IPS DF 6.9 (cell line): ENCODE data around the gene PYHIN1.
"Not testable (repeated sequence)": the region's sequence is repeated elsewhere in the genome, so short reads cannot be mapped to it uniquely, and the experiment has no call there.

ENCODE experiments used
- DNase-seq: peaks from one replicate; pipeline ENCODE4 v3.0.0-alpha.2; 2013; ENCODE audit warnings: low read depth, low spot score
- H3K27ac ChIP-seq: one replicate; pipeline ENCODE4 v1.5.1; 2013; ENCODE audit warnings: low read length, control low read depth
- H3K27me3 ChIP-seq: 2 replicates; pipeline ENCODE4 v1.6.1; 2013; ENCODE audit warnings: mild to moderate bottlenecking, low read length; ENCODE audit not compliant: control insufficient read depth, insufficient read depth
- H3K36me3 ChIP-seq: 2 replicates; pipeline ENCODE4 v1.6.1; 2013; ENCODE audit warnings: low read length; ENCODE audit not compliant: control insufficient read depth, insufficient read depth
- H3K4me1 ChIP-seq: 2 replicates; pipeline ENCODE4 v1.6.1; 2013; ENCODE audit warnings: low read length; ENCODE audit not compliant: control insufficient read depth, insufficient read depth
- H3K4me3 ChIP-seq: 2 replicates; pipeline ENCODE4 v1.5.1; 2013; ENCODE audit warnings: mild to moderate bottlenecking, low read length
- H3K9me3 ChIP-seq: 2 replicates; pipeline ENCODE4 v1.6.1; 2013; ENCODE audit warnings: low read length, inconsistent platforms; ENCODE audit not compliant: control insufficient read depth, insufficient read depth
- WGBS: extraction: QIAGEN DNeasy Blood & Tissue Kit; methylation state at CpG from one replicate; pipeline ENCODE4 v1.1.7; 2013; ENCODE audit warnings: mixed read lengths, missing lambda C conversion rate; ENCODE audit not compliant: insufficient read length, insufficient coverage; 5-methylcytosine and 5-hydroxymethylcytosine counted together

PYHIN1 gene

DNA sequence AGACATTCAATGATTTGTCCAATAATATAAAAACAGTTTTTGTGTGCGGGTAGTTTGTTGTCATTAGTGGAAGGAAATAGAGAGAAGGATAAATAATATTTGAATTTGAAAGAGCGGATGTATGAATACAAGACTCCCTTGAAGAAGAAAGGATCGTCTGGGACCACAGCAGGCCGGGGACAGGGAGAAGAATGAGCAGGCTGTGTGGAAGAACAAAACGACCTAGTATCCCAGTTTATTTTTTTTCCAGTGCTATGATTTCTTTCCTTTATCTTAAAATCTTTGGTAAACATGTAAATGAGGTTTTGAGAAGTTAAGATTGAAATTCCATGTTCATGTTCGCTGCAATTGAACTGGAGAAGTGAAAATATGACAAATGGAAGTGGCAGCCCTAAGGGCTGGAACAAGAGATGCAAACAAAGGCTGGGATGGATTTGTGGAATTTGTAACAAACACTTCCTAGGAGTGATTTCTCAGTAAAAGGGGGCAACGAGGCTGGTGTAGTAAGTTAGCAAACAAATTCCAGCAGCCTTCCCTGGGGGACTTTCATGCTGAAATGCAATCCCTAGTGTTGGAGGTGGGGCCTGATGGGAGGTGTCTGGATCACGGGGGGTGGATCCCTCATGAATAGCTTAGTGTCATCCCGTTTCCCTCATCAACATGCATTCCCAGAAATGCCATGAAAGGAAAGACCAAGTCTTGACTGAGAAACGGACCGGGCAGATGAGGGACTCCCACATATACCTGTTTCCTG is 68.1 kb downstream of the PYHIN1 start:
- Histone ChIP-seq H3K27ac (no peak overlapping the region), H3K36me3 (no peaks in the 10 kb centered on the region), H3K4me3 (peak overlapping the region; percentile 37; the same call in 1 of the 2 replicates), H3K9me3 (no peaks in the 10 kb centered on the region), H3K4me1 (no peaks in the 10 kb centered on the region), H3K27me3 (no peaks in the 10 kb centered on the region; the same call in 1 of the 2 replicates)
- 100% methylated on average over 2 of the region's 11 CpGs for WGBS
- peak; percentile 79 for DNase-seq

DNA sequence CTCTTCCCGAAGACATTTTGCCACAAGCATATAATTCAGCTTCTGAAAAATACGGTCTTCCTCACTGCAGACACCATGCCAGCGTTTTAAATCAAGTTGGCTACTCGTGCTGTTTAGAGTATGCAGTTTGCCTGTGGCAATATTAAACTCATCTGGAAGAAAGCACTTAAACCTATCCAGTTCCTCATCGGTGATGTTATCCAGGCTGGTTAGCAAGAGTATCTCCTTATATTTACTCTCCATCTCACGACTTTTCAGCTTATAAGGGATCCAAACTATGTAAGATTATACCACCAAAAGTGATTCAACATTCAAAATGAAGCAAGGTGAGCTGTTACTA is 68.7 kb downstream of the PYHIN1 start:
- WGBS, result no CpG with 5 or more reads among the region's 6 CpGs
- H3K27ac ChIP-seq, result no peak overlapping the region

DNA sequence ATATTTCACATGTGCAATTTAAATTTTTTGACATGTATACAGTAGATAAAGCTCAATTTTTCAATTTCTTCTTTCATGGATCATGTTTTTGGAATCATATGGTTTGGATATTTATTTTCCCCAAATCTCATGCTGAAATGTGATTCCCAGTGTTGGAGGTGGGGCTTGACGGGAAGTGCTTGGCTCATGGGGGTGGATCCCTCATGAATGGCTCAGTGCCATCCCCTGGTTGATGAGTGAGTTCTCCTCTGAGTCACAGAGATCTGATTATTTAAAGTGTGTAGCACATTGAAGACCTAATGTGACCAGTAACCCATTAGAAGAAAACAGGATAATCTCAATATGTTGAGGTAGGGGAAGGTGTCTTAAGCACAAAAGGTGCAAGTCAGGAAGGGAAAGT is 69.3 kb downstream of the PYHIN1 start:
- WGBS, result no CpG with 5 or more reads among the region's 1 CpG
- H3K36me3 ChIP-seq, result no peaks in the 10 kb centered on the region
- no peak for DNase-seq
- H3K9me3 ChIP-seq, result no peaks in the 10 kb centered on the region
- no peak overlapping the region for H3K4me3 ChIP-seq
- H3K27me3 ChIP-seq, result peaks cover 3% of the 10 kb centered on the region; the same call in 1 of the 2 replicates
- no peak overlapping the region for H3K27ac ChIP-seq
- no peaks in the 10 kb centered on the region for H3K4me1 ChIP-seq

More for the DNA sequence above, 68.7 kb downstream of the PYHIN1 start:
- no peak for DNase-seq
- Histone ChIP-seq H3K4me3 (peak overlapping the region; percentile 37; the same call in 1 of the 2 replicates), H3K27me3 (peaks cover 1% of the 10 kb centered on the region; the same call in 1 of the 2 replicates), H3K4me1 (no peaks in the 10 kb centered on the region), H3K36me3 (no peaks in the 10 kb centered on the region), H3K9me3 (no peaks in the 10 kb centered on the region)

DNA sequence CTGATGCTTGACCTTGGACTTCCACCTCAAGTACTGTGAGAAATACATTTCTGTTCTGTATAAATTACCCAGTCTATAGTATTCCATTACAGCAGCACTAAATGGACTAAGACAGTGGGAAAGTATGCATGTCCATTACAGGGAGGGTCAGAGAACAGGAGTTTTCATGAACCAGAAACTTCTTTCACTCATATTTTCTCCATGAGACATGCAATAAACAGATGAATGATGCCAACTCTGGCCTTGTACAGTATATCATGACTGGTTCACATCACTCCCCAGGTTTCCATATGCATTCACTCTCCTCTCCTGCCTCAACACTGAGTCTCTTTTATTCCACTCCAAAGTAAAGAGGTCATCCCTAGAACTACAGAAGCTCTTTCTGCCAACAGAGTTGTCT is 73.8 kb downstream of the PYHIN1 start:
- Histone ChIP-seq H3K27me3 (peaks cover 5% of the 10 kb centered on the region; the same call in 1 of the 2 replicates), H3K9me3 (no peaks in the 10 kb centered on the region), H3K4me3 (no peak overlapping the region), H3K36me3 (no peaks in the 10 kb centered on the region), H3K4me1 (0 out of 2 replicates have a peak, but pooled peaks cover 2% of the 10 kb centered on the region), H3K27ac (no peak overlapping the region)
- no peak for DNase-seq

DNA sequence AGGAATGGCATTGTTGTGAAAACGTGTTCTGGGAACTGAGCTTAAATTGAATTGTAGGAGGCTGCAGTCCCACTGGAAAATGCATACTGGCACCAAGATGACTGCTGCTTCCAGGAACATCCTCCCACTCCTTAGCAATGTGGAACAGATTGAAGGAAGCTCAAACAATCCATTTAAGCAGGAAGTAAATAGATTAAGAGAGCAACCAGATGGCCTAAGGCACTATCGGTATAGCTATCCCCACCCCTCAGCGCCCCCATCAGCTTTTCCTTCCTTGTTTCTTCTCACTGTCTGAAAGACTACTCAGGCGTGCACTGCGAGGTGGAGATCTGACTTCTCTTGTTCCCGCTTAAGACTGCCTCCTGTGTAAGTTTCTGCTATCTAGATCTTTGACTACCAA is 74.3 kb downstream of the PYHIN1 start:
- H3K27me3 ChIP-seq, result peaks cover 5% of the 10 kb centered on the region; the same call in 1 of the 2 replicates
- no CpG with 5 or more reads among the region's 6 CpGs for WGBS

DNA sequence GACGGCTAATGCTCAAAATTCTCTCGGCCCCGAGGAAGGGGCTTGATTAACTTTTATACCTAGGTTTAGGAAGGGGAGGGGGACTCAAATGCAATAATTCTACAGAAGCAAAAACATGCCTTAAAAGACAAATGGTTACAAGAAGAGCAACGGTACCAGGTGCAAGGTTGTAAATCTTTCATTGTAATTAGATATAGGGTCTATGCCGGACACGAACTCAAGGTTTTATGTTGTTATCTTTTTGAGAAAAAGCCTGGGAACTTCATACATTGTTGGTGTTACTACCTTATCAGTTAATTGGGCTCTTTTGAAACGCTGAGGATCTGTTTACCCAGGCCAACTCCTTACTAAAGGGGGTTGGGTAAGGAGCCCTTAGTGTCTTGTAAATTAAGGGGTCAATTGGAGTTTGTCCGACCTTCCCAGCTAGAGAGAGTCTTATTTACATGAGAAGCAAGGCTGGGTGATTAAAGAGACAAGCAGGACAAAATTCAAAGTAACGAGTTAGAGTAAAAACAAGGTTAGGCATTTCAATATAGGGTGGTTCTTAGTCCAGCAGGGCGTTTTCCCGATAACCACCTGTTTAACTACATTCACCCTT is 75.0 kb downstream of the PYHIN1 start:
- DNase-seq, H3K27me3 ChIP-seq, H3K27ac ChIP-seq, H3K36me3 ChIP-seq, H3K4me1 ChIP-seq, H3K4me3 ChIP-seq, H3K9me3 ChIP-seq: not testable (repeated sequence)
- WGBS, result no CpG with 5 or more reads among the region's 11 CpGs

More for the DNA sequence above, 74.3 kb downstream of the PYHIN1 start:
- Histone ChIP-seq H3K4me1 (0 out of 2 replicates have a peak, but pooled peaks cover 2% of the 10 kb centered on the region), H3K27ac (no peak overlapping the region), H3K36me3 (no peaks in the 10 kb centered on the region), H3K9me3 (no peaks in the 10 kb centered on the region), H3K4me3 (no peak overlapping the region)
- DNase-seq, result no peak

DNA sequence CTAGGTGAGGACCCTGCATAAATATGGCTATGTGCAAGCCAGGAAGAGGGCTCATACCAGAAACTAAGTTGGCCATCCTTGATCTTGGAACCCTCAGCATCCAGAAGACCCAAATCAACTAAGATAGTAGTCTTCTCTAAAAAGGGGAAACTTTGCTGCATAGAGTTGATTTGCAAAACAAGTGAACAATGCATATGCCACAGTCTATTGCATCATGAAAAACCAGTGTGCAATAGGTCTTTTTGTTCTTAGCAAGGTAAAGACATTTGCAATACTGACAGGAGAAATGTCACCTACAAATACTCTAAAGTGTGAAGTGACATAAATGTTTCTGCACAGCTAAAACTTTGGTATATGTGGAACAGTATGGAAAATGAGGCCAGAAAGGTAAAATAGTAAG is 76.4 kb downstream of the PYHIN1 start:
- 0 out of 2 replicates have a peak, but pooled peaks cover 2% of the 10 kb centered on the region for H3K4me1 ChIP-seq
- H3K27me3 ChIP-seq, result peaks cover 5% of the 10 kb centered on the region; the same call in 1 of the 2 replicates
- no peak overlapping the region for H3K4me3 ChIP-seq
- H3K9me3 ChIP-seq, result no peaks in the 10 kb centered on the region
- DNase-seq, result no peak
- no peak overlapping the region for H3K27ac ChIP-seq
- no peaks in the 10 kb centered on the region for H3K36me3 ChIP-seq

DNA sequence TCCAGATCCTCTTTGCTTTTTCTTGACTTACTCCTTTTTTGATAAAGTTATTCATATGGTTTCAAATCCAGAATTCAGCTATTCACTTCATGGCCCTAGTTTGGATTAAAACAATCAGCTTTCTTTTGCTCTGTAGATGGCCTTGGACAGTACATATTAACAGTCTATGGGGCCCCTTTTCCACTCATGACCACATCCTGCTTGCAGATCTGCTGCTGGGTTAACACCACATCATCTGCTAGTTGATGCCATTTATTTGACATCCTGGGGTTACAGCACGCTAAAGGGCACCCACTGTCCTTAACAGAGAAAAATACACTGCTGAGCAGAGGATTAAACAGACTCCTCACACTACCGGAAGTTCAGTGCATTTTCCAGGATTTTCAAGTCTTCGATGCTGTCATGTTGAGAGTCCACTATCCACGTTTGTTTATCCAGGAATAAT is 77.4 kb downstream of the PYHIN1 start:
- Histone ChIP-seq H3K27me3 (peaks cover 5% of the 10 kb centered on the region; the same call in 1 of the 2 replicates), H3K4me3 (no peak overlapping the region), H3K4me1 (0 out of 2 replicates have a peak, but pooled peaks cover 2% of the 10 kb centered on the region), H3K9me3 (no peaks in the 10 kb centered on the region), H3K36me3 (no peaks in the 10 kb centered on the region), H3K27ac (no peak overlapping the region)
- WGBS, result no CpG with 5 or more reads among the region's 4 CpGs
- DNase-seq, result no peak

DNA sequence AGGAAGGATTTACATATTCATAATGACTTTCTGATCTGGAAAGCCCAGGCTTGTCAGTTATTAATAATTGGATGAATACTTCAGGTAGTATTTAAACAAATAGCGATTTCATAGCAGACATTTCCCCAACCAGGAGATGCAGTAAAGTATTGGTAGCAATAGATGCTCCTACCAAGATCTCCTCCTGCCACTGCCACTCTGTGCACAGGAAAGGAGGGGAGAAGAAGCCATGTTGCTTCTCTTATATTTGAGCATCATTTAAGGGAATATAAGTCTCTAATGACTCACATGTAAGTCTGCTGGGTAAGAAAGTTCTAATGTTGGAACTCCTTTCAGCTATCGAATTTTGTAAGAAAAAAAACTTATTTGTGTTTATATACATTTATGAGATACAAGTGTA is 77.9 kb downstream of the PYHIN1 start:
- Histone ChIP-seq H3K27ac (no peak overlapping the region), H3K4me3 (no peak overlapping the region)
- no CpG with 5 or more reads among the region's 2 CpGs for WGBS

DNA sequence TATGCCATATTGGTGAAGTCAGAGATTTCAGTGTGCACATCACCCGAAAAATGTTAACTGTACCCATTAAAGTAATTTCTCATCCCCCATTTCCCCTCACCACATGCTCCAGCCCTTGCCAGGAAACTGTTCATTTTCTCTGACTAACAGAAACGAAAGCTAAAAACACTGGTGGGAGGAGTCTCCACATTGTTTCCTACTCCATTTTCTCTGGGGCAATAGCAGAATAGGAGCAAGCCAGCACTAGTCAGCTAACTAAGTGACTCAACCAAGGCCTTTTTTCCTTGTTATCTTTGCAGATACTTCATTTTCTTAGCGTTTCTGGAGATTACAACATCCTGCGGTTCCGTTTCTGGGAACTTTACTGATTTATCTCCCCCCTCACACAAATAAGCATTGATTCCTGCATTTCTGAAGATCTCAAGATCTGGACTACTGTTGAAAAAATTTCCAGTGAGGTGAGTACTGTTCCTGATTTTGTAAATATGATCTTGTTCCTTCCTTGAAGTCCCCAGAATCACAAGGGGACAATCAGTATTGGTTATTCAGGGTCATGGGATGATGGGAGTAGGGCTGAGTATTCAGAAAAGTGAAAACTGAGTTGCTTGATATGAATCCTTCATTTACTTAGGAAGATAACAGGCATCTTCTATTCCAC is 78.5 kb downstream of the PYHIN1 start, which contains the start of gene IFI16:
Gene IFI16, plus strand, starts transcription at position 204 of the 658 bp plus-strand sequence. CDS start 4,774 bp downstream, outside the sequence.
- no peaks in the 10 kb centered on the region for H3K9me3 ChIP-seq
- H3K36me3 ChIP-seq, result no peaks in the 10 kb centered on the region
- no peak within 1 kb of the TSS for H3K4me3 ChIP-seq
- H3K27me3 ChIP-seq, result peaks cover 5% of the 10 kb centered on the region; the same call in 1 of the 2 replicates
- no peak for DNase-seq
- no CpG with 5 or more reads among the region's 5 CpGs for WGBS
- H3K4me1 ChIP-seq, result 0 out of 2 replicates have a peak, but pooled peaks cover 2% of the 10 kb centered on the region
- H3K27ac ChIP-seq, result no peak within 1 kb of the TSS

More for the DNA sequence above, 77.9 kb downstream of the PYHIN1 start:
- H3K9me3 ChIP-seq, result no peaks in the 10 kb centered on the region
- H3K27me3 ChIP-seq, result peaks cover 5% of the 10 kb centered on the region; the same call in 1 of the 2 replicates
- 0 out of 2 replicates have a peak, but pooled peaks cover 2% of the 10 kb centered on the region for H3K4me1 ChIP-seq
- no peak for DNase-seq
- no peaks in the 10 kb centered on the region for H3K36me3 ChIP-seq
